Stimulated activated naive B cell treated with anti-CD40 and anti-IgM and Interleukin-4, amounts not matched to agents 10 μg/mL and 1 μg/mL and 100 μg/mL, for 72 hours (primary cell): ENCODE measurements around the gene NMB.
A peak's percentile ranks its signal among the peaks of the same experiment; 100 is the strongest.

Experiments used
- ATAC-seq, 2 donors: fragments of 150-1000 bp; cut with Tn5 transposase; replicated peaks; 2 replicates each; pipeline ENCODE4 v1.10.0; 2021; ENCODE audit warnings: moderate library complexity in 1 of 2
- DNase-seq: peaks from one replicate; pipeline ENCODE4 v3.0.0; 2021
- H3K27ac Mint-ChIP-seq: one replicate; pipeline ENCODE4 v1.8.0; 2022; ENCODE audit warnings: mild to moderate bottlenecking, mixed read lengths
- H3K27me3 Mint-ChIP-seq, 2 donors: one replicate each; pipeline ENCODE4 v1.8.0; 2022; ENCODE audit warnings: mixed read lengths in 2 of 2
- H3K36me3 Mint-ChIP-seq, 2 donors: one replicate each; pipeline ENCODE4 v1.8.0; 2022; ENCODE audit warnings: mixed read lengths in 2 of 2, mild to moderate bottlenecking in 1 of 2
- H3K4me1 Mint-ChIP-seq, 2 donors: one replicate each; pipeline ENCODE4 v1.8.0; 2022; ENCODE audit warnings: mixed read lengths in 2 of 2, mild to moderate bottlenecking in 1 of 2
- H3K4me3 Mint-ChIP-seq, 2 donors: one replicate each; pipeline ENCODE4 v1.8.0; 2022; ENCODE audit warnings: mild to moderate bottlenecking in 2 of 2, mixed read lengths in 2 of 2, moderate library complexity in 1 of 2
- H3K9me3 Mint-ChIP-seq, 2 donors: one replicate each; pipeline ENCODE4 v1.8.0; 2022; ENCODE audit warnings: mixed read lengths in 2 of 2, mild to moderate bottlenecking in 1 of 2

Gene NMB

DNA sequence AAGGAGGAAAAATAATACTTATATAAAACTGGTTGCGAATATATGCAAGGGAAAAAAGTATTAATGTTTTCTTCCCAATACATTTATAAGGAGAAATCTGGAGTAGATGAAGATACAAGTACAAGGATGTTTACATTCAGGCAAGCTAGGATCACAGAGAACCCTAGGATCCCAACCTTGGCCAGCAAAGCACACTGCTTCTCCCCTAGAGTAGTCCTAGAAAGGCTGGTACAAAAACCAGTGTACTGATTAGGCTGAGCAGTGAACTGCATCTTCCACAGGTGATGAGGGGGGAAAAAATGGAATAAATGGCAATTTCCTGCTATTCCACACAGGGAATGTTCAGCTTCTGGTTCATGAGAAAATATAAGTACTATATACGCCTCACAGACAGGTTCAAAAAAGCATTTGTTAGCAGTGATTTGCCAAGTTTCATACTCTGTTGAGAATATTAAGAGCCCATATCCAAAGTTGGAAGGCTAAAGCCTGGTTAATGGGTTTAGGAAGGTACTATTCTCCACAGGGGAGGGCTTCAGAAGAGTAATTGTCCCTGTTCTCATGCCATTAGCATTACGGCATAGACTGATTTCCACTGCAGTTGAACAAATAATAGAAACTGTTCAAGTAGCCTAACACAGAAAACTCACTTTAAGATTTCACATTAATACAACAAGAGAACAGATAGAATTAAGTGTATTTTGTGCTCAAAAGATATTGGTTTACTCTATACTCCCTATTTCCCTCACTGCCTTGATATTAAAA, 10.4 kb upstream of the NMB start:
- H3K9me3 Mint-ChIP-seq = no peaks in the 10 kb centered on the region
- H3K27ac Mint-ChIP-seq = no peak overlapping the region
- peaks cover 29 to 52% of the 10 kb centered on the region in 2 donors for H3K36me3 Mint-ChIP-seq
- DNase-seq (no peak), ATAC-seq (no peak)
- H3K27me3 Mint-ChIP-seq = no peaks in the 10 kb centered on the region
- H3K4me1 Mint-ChIP-seq = peaks cover 13 to 22% of the 10 kb centered on the region in 2 donors
- H3K4me3 Mint-ChIP-seq = no peak overlapping the region

DNA sequence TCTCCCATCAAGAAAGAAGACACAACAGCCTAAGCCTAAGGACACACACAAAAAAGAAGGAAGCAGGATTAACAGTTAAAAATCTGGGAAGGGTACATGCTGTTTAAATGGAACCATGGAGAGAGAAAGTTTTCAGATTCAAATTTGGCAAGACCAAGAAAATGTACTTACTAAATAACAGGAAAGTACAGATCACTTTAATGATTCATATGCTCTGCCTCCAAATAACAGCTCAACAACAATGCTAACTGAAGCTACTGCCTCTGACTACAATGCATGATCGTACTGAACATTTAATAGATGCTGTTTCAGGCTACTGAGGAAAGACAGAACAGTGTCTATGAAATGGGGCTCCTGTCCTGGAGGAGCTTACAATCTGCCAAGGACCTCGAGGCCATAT, 8.4 kb upstream of the NMB start:
- Mint-ChIP-seq H3K27ac (no peak overlapping the region), H3K36me3 (peaks cover 21 to 42% of the 10 kb centered on the region in 2 donors), H3K4me1 (peaks cover 8 to 12% of the 10 kb centered on the region in 2 donors), H3K27me3 (no peaks in the 10 kb centered on the region), H3K9me3 (no peaks in the 10 kb centered on the region), H3K4me3 (no peak overlapping the region)
- DNase-seq (no peak), ATAC-seq (no peak)

DNA sequence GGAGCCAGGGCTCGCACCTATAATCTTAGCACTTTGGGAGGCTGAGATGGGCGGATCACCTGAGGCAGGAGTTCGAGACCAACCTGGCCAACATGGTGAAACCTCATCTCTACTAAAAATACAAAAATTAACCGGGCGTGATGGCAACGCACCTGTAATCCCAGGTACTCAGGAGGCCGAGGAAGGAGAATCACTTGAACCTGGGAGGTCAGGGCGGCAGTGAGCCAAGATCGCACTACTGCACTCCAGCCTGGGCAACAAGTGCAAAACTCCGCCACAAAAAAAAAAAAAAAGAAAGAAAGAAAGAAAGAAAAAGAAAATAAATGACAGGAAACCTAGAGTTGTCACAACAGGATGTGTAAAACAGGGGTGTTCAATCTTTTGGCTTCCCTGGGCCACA, 3.0 kb upstream of the NMB start:
- no peak overlapping the region for H3K27ac Mint-ChIP-seq
- peaks cover 15 to 32% of the 10 kb centered on the region in 2 donors for H3K4me1 Mint-ChIP-seq
- peaks cover 20% of the 10 kb centered on the region in 2 donors for H3K36me3 Mint-ChIP-seq

DNA sequence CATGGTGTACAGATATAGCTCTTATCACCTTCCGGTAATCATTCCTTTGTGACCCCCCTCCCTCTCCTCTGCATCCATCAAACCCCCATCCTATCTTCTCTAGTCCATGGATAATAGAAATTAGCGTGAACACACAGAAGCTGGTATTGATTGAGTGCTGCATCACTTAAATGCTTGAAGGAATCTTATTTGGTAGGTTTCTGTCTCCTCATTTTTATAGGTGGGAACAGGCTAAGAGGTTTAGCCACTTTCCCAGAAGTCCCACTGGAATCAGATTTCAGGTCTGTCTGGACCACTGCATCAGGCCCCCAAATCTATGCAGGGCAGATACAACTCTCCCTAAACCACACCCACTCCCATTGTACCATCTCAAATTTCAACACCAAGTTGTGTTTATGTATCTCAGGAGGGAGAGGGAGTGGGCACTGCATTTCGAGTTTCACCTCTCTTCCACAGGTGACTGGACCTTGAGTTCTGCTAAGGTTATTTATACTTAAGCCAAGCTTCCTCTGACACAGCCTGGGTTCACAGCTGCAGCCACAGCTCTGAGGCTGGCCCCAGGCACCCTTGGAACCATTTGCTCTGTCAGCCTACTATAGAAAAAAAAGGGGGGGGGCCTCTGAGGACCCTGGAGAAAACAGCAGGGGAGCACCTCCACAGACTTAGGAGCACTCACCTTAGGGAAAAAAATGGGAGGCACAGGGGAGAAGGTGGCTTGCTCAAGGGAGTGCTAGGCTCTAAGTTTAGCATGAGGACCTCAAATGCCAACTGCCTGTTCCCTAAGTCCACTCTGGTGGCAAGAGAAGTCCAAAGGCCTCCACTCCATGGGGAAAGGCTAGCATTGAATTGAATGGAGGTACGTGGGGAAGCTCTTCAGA, 2.1 kb upstream of the NMB start:
- Mint-ChIP-seq H3K27ac (peak overlapping the region; percentile 62), H3K4me3 (peak overlapping the region in 1 of 2 donors; percentile 29), H3K27me3 (no peaks in the 10 kb centered on the region)

More for the DNA sequence above, 3.0 kb upstream of the NMB start:
- Mint-ChIP-seq H3K4me3 (no peak overlapping the region), H3K9me3 (no peaks in the 10 kb centered on the region), H3K27me3 (no peaks in the 10 kb centered on the region)
- DNase-seq = no peak
- ATAC-seq = no peak

DNA sequence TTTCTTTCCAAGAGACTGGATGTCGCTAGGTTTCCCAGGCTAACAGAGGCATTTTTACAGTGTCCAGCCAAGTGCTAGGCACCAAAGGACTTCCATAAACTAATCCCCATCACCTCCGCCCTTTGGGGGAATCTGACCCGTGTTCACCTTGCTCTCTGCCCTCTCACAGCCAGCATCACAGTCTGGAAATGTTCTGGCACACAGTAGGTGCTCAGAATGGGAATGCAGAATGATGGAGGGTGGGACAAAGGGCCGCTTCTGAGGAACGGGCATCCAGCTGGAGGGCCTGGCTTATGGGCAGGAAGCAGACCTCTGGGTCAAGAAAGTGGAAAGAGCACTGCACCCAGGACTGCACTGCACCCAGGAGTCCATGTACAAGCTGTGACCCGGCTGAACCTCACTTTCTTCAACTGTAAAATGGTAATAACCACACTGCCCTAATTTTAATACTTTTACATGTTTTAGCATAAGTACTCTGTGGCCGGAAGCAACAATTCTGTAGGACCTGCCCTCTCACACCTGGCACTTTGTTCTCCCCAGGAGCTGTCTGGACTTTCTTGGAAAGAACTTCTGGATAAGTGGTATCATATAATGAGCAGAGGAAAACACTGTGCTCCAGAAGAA, 901 bp upstream of the NMB start:
- ATAC-seq (no peak), DNase-seq (no peak)
- H3K27ac Mint-ChIP-seq = peak overlapping the region; percentile 97
- peaks cover 18 to 42% of the 10 kb centered on the region in 2 donors for H3K4me1 Mint-ChIP-seq
- H3K27me3 Mint-ChIP-seq = no peaks in the 10 kb centered on the region
- peaks cover 11% of the 10 kb centered on the region in 2 donors for H3K36me3 Mint-ChIP-seq
- H3K9me3 Mint-ChIP-seq = no peaks in the 10 kb centered on the region
- peak overlapping the region; percentile 81 to 84 for H3K4me3 Mint-ChIP-seq

More for the DNA sequence above, 2.1 kb upstream of the NMB start:
- no peaks in the 10 kb centered on the region for H3K9me3 Mint-ChIP-seq
- ATAC-seq = no peak
- peaks cover 18 to 20% of the 10 kb centered on the region in 2 donors for H3K36me3 Mint-ChIP-seq
- DNase-seq = no peak
- peaks cover 15 to 36% of the 10 kb centered on the region in 2 donors for H3K4me1 Mint-ChIP-seq

GRCh38 chr15:84657748-84658079, 285 bp downstream of the NMB start:
- ATAC-seq (no peak), DNase-seq (no peak)
- Mint-ChIP-seq H3K27me3 (no peaks in the 10 kb centered on the region), H3K36me3 (peaks cover 14 to 16% of the 10 kb centered on the region in 2 donors), H3K27ac (peak overlapping the region; percentile 86), H3K4me1 (peaks cover 23 to 54% of the 10 kb centered on the region in 2 donors), H3K9me3 (no peaks in the 10 kb centered on the region), H3K4me3 (peak overlapping the region; percentile 71 to 81)

DNA sequence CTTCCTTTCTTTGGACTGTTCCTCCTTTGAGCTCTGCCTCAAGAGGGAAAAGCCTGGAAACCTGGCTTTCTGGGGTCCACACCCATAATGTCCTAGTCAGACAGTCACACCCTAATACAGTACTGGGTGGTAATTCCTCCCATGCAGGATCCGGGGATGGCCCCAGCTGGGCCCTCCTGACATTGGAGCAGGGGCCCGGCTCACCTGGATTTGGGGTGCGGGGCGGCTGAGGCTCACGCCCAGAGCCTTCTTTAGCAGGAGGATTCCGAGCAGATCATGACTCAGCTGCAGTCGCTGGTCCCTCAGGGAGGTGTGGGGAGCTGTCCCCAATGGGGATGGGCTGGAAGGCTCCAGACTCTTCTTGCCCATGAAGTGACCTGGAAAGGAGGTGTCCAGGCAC, 1.0 kb downstream of the NMB start:
- H3K4me1 Mint-ChIP-seq = peaks cover 28 to 59% of the 10 kb centered on the region in 2 donors
- H3K4me3 Mint-ChIP-seq = peak overlapping the region; percentile 71 to 81
- no peaks in the 10 kb centered on the region for H3K9me3 Mint-ChIP-seq
- H3K36me3 Mint-ChIP-seq = peaks cover 18 to 20% of the 10 kb centered on the region in 2 donors
- no peak for ATAC-seq
- DNase-seq = no peak
- no peak overlapping the region for H3K27ac Mint-ChIP-seq
- no peaks in the 10 kb centered on the region for H3K27me3 Mint-ChIP-seq

- no peaks in the 10 kb centered on the region for H3K9me3 Mint-ChIP-seq
- DNase-seq (peak; percentile 65), ATAC-seq (peak; percentile 57 to 59)
- H3K27ac Mint-ChIP-seq = peak overlapping the region; percentile 93
- H3K27me3 Mint-ChIP-seq = no peaks in the 10 kb centered on the region
- H3K36me3 Mint-ChIP-seq = peaks cover 16 to 20% of the 10 kb centered on the region in 2 donors
- peaks cover 31 to 61% of the 10 kb centered on the region in 2 donors for H3K4me1 Mint-ChIP-seq
- H3K4me3 Mint-ChIP-seq = peak overlapping the region; percentile 99
Measured at GRCh38 chr15:84654689-84655453, 3.1 kb downstream of the NMB start.

DNA sequence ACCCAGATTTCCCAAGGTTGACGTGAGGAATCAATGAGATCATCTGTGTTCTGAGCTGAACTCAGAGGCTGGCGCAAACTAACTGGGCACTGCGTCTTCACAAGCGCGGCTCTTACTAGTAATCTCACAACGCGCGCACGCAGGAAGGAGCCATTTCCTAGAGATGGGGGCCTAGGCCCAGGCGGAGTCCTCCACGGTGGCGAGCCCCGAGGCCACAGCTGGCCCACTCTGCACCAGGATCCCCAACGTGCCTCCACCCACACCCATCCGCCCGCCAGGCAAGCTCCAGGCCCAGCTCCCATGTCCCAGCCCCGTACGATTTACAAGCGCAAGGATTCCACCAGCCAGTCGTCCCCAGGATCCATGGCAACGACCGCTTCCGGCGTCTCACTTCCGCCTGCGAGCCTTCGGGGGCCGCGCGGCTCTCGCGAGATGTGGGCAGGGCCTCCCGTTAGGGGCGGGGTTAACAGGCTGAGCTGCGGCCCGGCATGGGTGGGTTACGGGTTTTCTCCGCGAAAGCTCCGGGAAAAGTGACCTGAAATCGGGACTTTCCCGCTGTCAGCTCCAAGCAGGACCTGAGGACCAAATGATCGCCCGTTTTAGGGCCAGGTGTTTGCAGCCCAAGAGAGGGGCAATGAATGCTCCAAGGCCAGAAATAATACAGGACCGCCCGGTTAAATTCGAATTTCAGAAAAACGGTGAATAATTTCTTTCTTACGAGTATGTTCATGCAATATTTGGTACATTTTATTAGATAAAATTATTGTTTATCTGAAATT, 3.9 kb downstream of the NMB start, which contains the start of gene WDR73:
Gene WDR73, minus strand, starts transcription at position 374 of the 779 bp plus-strand sequence. Its CDS starts 9 bp downstream, at position 365.
- DNase-seq (peak; percentile 95), ATAC-seq (peak; percentile 82 to 85)
- no peaks in the 10 kb centered on the region for H3K27me3 Mint-ChIP-seq
- no peaks in the 10 kb centered on the region for H3K9me3 Mint-ChIP-seq
- peak within 1 kb of the TSS; percentile 99 for H3K27ac Mint-ChIP-seq
- peaks cover 17 to 20% of the 10 kb centered on the region in 2 donors for H3K36me3 Mint-ChIP-seq
- peak within 1 kb of the TSS; percentile 99 for H3K4me3 Mint-ChIP-seq
- peaks cover 28 to 55% of the 10 kb centered on the region in 2 donors for H3K4me1 Mint-ChIP-seq

- Mint-ChIP-seq H3K36me3 (peaks cover 18 to 24% of the 10 kb centered on the region in 2 donors), H3K4me3 (peak overlapping the region; percentile 99), H3K27ac (peak overlapping the region; percentile 99), H3K27me3 (no peaks in the 10 kb centered on the region), H3K9me3 (no peaks in the 10 kb centered on the region), H3K4me1 (peaks cover 25 to 52% of the 10 kb centered on the region in 2 donors)
- ATAC-seq (no peak), DNase-seq (no peak)
Measured at GRCh38 chr15:84653584-84653909, 4.5 kb downstream of the NMB start.

DNA sequence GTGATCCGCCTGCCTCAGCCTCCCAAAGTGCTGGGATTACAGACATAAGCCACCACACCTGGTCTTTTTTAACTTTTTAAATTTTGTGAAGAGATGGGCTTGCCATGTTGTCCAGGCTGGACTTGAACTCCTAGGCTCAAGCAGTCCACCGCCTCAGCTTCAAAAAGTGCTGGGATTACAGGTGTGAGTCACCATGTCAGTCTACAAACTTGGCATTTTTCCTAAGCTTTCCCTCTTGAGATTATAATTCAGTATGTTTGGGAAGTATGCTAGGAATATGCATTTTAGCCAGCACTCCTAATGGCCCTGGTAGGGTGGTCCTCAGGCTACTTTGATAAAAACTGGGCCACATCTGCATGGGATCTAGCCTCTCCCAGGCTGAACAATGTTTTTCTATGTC, 8.3 kb downstream of the NMB start:
- no peak overlapping the region for H3K27ac Mint-ChIP-seq
- H3K27me3 Mint-ChIP-seq = no peaks in the 10 kb centered on the region
- DNase-seq (no peak), ATAC-seq (no peak)
- no peak overlapping the region for H3K4me3 Mint-ChIP-seq
- peaks cover 43 to 48% of the 10 kb centered on the region in 2 donors for H3K36me3 Mint-ChIP-seq
- no peaks in the 10 kb centered on the region for H3K9me3 Mint-ChIP-seq
- H3K4me1 Mint-ChIP-seq = peaks cover 25 to 41% of the 10 kb centered on the region in 2 donors

- Mint-ChIP-seq H3K27ac (no peak overlapping the region), H3K36me3 (peaks cover 39 to 47% of the 10 kb centered on the region in 2 donors), H3K9me3 (no peaks in the 10 kb centered on the region), H3K4me3 (no peak overlapping the region), H3K27me3 (no peaks in the 10 kb centered on the region), H3K4me1 (peaks cover 21 to 35% of the 10 kb centered on the region in 2 donors)
- no peak for DNase-seq
- ATAC-seq = no peak
Measured at GRCh38 chr15:84648539-84648938, 9.5 kb downstream of the NMB start.

DNA sequence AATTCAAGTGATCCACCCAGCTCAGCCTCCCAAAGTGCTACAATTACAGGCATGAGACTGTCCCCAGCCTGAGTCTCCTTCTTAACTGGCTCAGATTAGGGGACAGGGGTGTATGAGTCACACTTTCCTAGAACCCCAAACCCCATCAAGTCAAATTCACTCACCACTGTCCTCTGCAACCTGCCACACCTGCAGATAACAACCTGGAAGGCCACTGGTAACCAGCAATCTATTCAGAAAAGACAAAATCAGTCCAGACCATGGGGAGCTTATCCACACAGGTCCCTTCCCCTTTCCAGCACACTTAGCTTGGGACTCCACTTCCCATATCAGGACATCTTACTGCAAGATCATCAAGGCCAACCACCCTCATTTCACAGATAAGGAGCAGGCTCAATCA, 10.3 kb downstream of the NMB start:
- Mint-ChIP-seq H3K4me1 (peaks cover 22 to 27% of the 10 kb centered on the region in 2 donors), H3K27ac (no peak overlapping the region), H3K4me3 (no peak overlapping the region), H3K27me3 (no peaks in the 10 kb centered on the region), H3K9me3 (no peaks in the 10 kb centered on the region), H3K36me3 (peaks cover 36 to 51% of the 10 kb centered on the region in 2 donors)
- ATAC-seq (no peak), DNase-seq (no peak)
